Measurements from ENCODE around the gene BEST2.
A peak's percentile ranks its signal among the peaks of the same experiment; 100 is the strongest.

Gene BEST2

DNA sequence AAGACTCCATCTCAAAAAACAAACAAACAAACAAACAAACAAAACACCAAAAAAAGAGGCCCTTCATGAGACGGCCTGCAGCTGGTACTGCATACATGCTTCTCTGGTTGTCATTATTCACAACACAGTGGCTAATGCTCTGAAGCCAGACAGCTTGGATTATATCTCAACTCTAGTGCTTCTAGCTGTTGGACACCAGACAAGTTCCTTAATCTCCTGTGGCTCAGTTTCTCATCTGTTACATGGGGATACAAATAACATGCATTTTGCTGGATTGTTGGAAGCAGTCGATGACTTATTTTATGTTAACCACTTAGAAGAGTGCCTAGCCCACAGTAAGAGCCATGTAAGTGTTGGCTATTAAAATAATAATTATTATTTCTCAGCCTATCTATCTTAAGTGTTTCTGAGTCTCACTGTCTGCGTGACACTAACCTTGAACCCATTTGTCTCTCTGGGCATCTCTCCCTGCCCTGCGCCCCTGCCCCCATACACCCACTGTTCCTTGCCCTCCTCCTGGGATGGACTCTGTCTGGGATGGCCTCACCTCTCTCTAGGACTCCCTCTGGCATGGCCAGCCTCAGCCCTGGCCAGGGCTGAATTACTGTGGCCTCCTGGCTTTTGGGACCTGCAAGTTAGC, 36.6 kb downstream of the BEST2 start:
- H3K27me3 ChIP-seq (ENCODE audit: control insufficient read depth in 1 of 2, insufficient read depth in 1 of 2, low read length in 2 of 2) = no peaks in the 10 kb centered on the region
- peak overlapping the region; percentile 96 to 100 for H2BK12ac ChIP-seq (ENCODE audit: low read length in 2 of 2)
- peak overlapping the region; percentile 90 to 95 for H3K4ac ChIP-seq (ENCODE audit: low read depth in 1 of 2, low read length in 2 of 2)
- H3K79me1 ChIP-seq (replicated peaks; ENCODE audit: low read length, poor library complexity, severe bottlenecking) = no peaks in the 10 kb centered on the region
- H3K23ac ChIP-seq (ENCODE audit: low read length in 2 of 2) = no peak overlapping the region
- peaks cover 50% of the 10 kb centered on the region for H3K4me1 ChIP-seq (ENCODE audit: control insufficient read depth, insufficient read depth, low read depth, low read length)
- peak overlapping the region; percentile 86 for H2AK5ac ChIP-seq (ENCODE audit: low read length, severe bottlenecking)
- H2BK5ac ChIP-seq (ENCODE audit: low read depth, low read length, poor library complexity, severe bottlenecking) = peak overlapping the region; percentile 74
- peak overlapping the region; percentile 3 for H2AFZ ChIP-seq (ENCODE audit: low read depth, low read length)
- peaks cover 0 to 3% of the 10 kb centered on the region in 2 experiments for H3K36me3 ChIP-seq (ENCODE audit: control insufficient read depth in 1 of 2, insufficient read depth in 2 of 2, low read depth in 1 of 2, low read length in 2 of 2)
- peak overlapping the region; percentile 98 for H4K91ac ChIP-seq (ENCODE audit: low read length)
- no peaks in the 10 kb centered on the region for H3K9me3 ChIP-seq (ENCODE audit: control insufficient read depth, low read length)
- peak overlapping the region; percentile 81 for H3K4me2 ChIP-seq (ENCODE audit: low read length, poor library complexity, severe bottlenecking)
- DNase-seq = peak; percentile 58
- H3K4me3 ChIP-seq (ENCODE audit: insufficient read depth in 1 of 2, low read depth in 1 of 2, low read length in 2 of 2) = peak overlapping the region in 1 of 2 experiments; percentile 74
- H3K18ac ChIP-seq (ENCODE audit: low read depth in 1 of 2, low read length in 2 of 2) = peak overlapping the region; percentile 6 to 89
- peak overlapping the region; percentile 90 for H3K9ac ChIP-seq (ENCODE audit: low read length)
- WGBS = 69% methylated on average over 3 of the region's 4 CpGs
- peak overlapping the region; percentile 96 for H3K27ac ChIP-seq (ENCODE audit: low read length, poor library complexity, severe bottlenecking)
- peak overlapping the region in 1 of 2 experiments; percentile 71 for H3K14ac ChIP-seq (ENCODE audit: low read length in 2 of 2)
- H4K8ac ChIP-seq (ENCODE audit: low read length) = peak overlapping the region; percentile 84
- peak overlapping the region; percentile 59 for H2BK120ac ChIP-seq (ENCODE audit: low read depth, low read length)
- H2BK15ac ChIP-seq (ENCODE audit: low read depth, poor library complexity, severe bottlenecking) = peak overlapping the region; percentile 83

GRCh38 chr19:12788682-12789097, 37.1 kb downstream of the BEST2 start:
- peak; percentile 88 for DNase-seq
- Histone ChIP-seq H3K4me2 (ENCODE audit: low read length, poor library complexity, severe bottlenecking) (peak overlapping the region; percentile 81), H3K14ac (ENCODE audit: low read length in 2 of 2) (no peak overlapping the region), H3K9ac (ENCODE audit: low read length) (peak overlapping the region; percentile 90), H3K18ac (ENCODE audit: low read depth in 1 of 2, low read length in 2 of 2) (peak overlapping the region; percentile 30 to 93), H2AFZ (ENCODE audit: low read depth, low read length) (peak overlapping the region; percentile 3), H2BK5ac (ENCODE audit: low read depth, low read length, poor library complexity, severe bottlenecking) (peak overlapping the region; percentile 74), H2BK12ac (ENCODE audit: low read length in 2 of 2) (peak overlapping the region; percentile 97 to 100), H3K79me1 (replicated peaks; ENCODE audit: low read length, poor library complexity, severe bottlenecking) (no peaks in the 10 kb centered on the region), H4K8ac (ENCODE audit: low read length) (peak overlapping the region; percentile 84), H3K36me3 (ENCODE audit: control insufficient read depth in 1 of 2, insufficient read depth in 2 of 2, low read depth in 1 of 2, low read length in 2 of 2) (peaks cover 0 to 3% of the 10 kb centered on the region in 2 experiments), H3K23ac (ENCODE audit: low read length in 2 of 2) (no peak overlapping the region), H2BK15ac (ENCODE audit: low read depth, poor library complexity, severe bottlenecking) (peak overlapping the region; percentile 83), H2AK5ac (ENCODE audit: low read length, severe bottlenecking) (peak overlapping the region; percentile 86), H2BK120ac (ENCODE audit: low read depth, low read length) (peak overlapping the region; percentile 59), H3K4me3 (ENCODE audit: insufficient read depth in 1 of 2, low read depth in 1 of 2, low read length in 2 of 2) (peak overlapping the region in 1 of 2 experiments; percentile 74), H4K91ac (ENCODE audit: low read length) (peak overlapping the region; percentile 98), H3K4me1 (ENCODE audit: control insufficient read depth, insufficient read depth, low read depth, low read length) (peaks cover 45% of the 10 kb centered on the region), H3K4ac (ENCODE audit: low read depth in 1 of 2, low read length in 2 of 2) (peak overlapping the region; percentile 90 to 95), H3K9me3 (ENCODE audit: control insufficient read depth, low read length) (no peaks in the 10 kb centered on the region), H3K27me3 (ENCODE audit: control insufficient read depth in 1 of 2, insufficient read depth in 1 of 2, low read length in 2 of 2) (no peaks in the 10 kb centered on the region), H3K27ac (ENCODE audit: low read length, poor library complexity, severe bottlenecking) (peak overlapping the region; percentile 96)
- WGBS = 9% methylated on average over 7 of the region's 12 CpGs

DNA sequence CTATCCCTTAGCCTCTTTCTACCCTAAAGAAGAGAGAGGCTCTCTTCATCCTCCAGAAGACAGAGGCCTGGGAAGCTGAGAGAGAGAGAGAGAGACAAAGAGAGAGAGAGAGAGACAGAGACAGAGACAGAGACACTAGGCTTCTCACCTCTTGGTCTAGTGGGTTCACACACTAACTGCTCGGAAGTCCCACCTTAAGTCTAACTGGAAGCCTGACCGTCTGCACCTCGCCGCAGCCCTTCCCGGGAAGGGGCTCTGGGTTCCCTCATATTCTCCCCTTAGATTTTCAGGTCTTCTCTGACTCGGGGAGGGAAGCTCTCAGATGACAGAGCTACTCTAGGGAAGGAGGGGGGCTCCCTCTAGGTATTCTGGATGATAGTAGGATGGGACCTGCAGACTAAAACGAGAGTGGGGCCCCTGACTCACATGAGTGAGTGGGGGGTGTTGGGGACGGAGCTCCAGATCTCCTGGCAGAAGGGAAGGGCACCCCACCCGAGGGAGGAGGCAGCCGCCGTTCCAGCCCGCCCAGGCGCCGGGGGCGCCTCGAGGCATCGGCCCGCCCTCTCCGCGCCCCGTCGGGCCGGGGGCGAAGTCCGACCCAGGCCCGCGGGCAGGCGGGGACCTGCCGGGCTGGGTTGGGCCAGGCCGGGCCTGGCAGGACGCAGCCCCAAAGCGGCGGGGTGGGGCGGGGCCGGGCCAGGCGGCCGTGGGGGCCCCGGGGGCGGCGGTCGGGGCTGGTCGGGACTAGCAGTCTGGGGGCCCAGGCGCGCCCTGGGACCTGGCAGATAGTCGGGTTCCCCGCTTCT, 37.7 kb downstream of the BEST2 start:
- H3K23ac ChIP-seq (ENCODE audit: low read length in 2 of 2) = peak overlapping the region in 1 of 2 experiments; percentile 14
- no peaks in the 10 kb centered on the region for H3K9me3 ChIP-seq (ENCODE audit: control insufficient read depth, low read length)
- peak overlapping the region; percentile 98 for H4K91ac ChIP-seq (ENCODE audit: low read length)
- H3K18ac ChIP-seq (ENCODE audit: low read depth in 1 of 2, low read length in 2 of 2) = peak overlapping the region; percentile 30 to 93
- no peak overlapping the region for H2AFZ ChIP-seq (ENCODE audit: low read depth, low read length)
- peak overlapping the region; percentile 18 for H2BK15ac ChIP-seq (ENCODE audit: low read depth, poor library complexity, severe bottlenecking)
- H3K9ac ChIP-seq (ENCODE audit: low read length) = peak overlapping the region; percentile 90
- peak overlapping the region; percentile 96 for H3K27ac ChIP-seq (ENCODE audit: low read length, poor library complexity, severe bottlenecking)
- H3K14ac ChIP-seq (ENCODE audit: low read length in 2 of 2) = peak overlapping the region; percentile 44 to 47
- H3K4me2 ChIP-seq (ENCODE audit: low read length, poor library complexity, severe bottlenecking) = peak overlapping the region; percentile 81
- WGBS = 4% methylated on average over 42 of the region's 46 CpGs
- H4K8ac ChIP-seq (ENCODE audit: low read length) = peak overlapping the region; percentile 81
- H3K4me1 ChIP-seq (ENCODE audit: control insufficient read depth, insufficient read depth, low read depth, low read length) = peaks cover 43% of the 10 kb centered on the region
- peak; percentile 67 for DNase-seq
- H2BK12ac ChIP-seq (ENCODE audit: low read length in 2 of 2) = peak overlapping the region; percentile 11 to 97
- H3K4ac ChIP-seq (ENCODE audit: low read depth in 1 of 2, low read length in 2 of 2) = peak overlapping the region; percentile 80 to 90
- H3K79me1 ChIP-seq (replicated peaks; ENCODE audit: low read length, poor library complexity, severe bottlenecking) = no peaks in the 10 kb centered on the region
- peak overlapping the region; percentile 50 to 99 for H3K4me3 ChIP-seq (ENCODE audit: insufficient read depth in 1 of 2, low read depth in 1 of 2, low read length in 2 of 2)
- peak overlapping the region; percentile 100 for H2BK120ac ChIP-seq (ENCODE audit: low read depth, low read length)
- peak overlapping the region; percentile 60 for H2AK5ac ChIP-seq (ENCODE audit: low read length, severe bottlenecking)
- H3K27me3 ChIP-seq (ENCODE audit: control insufficient read depth in 1 of 2, insufficient read depth in 1 of 2, low read length in 2 of 2) = no peaks in the 10 kb centered on the region
- H2BK5ac ChIP-seq (ENCODE audit: low read depth, low read length, poor library complexity, severe bottlenecking) = peak overlapping the region; percentile 84
- peaks cover 0 to 3% of the 10 kb centered on the region in 2 experiments for H3K36me3 ChIP-seq (ENCODE audit: control insufficient read depth in 1 of 2, insufficient read depth in 2 of 2, low read depth in 1 of 2, low read length in 2 of 2)

All from mesenchymal stem cell (in vitro differentiated cells and primary cell).